Renal pelvis (tissue), 4 donors: ENCODE measurements around the gene DLEC1. TPM values are rescaled to one million over a fixed set of nuclear protein-coding genes. Genes with fewer than 3 reads are reported as not detected.
"Not testable (repeated sequence)": the region's sequence is repeated elsewhere in the genome, so short reads cannot be mapped to it uniquely, and the experiment has no call there.

Source experiments
- DNase-seq: peaks from one replicate; pipeline ENCODE4 v3.0.0-alpha.2; 2013
- polyA plus RNA-seq, 3 donors: library from polyadenylated mRNA; unstranded; fragments of 120-200 nt; gene quantifications; one replicate each; pipeline ENCODE4 v1.2.1, GENCODE V29; 2013; ENCODE audit not compliant: insufficient read length in 3 of 3

The DLEC1 gene
- polyA plus RNA-seq, 3 donors, result 0.56 to 1.6 (median 1.5) TPM

GRCh38 chr3:38077073-38077472, 38.1 kb downstream of the DLEC1 start:
- not testable (repeated sequence) for DNase-seq

GRCh38 chr3:38082296-38082695, 43.3 kb downstream of the DLEC1 start:
- DNase-seq, result not testable (repeated sequence)

DNA sequence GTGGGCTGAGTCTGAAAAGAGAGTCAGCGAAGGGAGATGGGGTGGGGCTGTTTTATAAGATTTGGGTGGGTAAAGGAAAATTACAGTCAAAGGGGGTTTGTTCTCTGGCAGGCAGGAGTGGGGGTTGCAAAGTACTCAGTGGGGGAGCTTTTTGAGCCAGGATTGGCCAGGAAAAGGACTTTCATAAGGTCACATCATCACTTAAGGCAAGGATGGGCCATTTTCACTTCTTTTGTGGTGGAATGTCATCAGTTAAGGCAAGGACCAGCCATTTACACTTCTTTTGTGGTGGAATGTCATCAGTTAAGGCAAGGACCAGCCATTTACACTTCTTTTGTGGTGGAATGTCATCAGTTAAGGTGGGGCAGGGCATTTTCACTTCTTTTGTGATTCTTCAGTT, 44.2 kb downstream of the DLEC1 start:
- DNase-seq, result not testable (repeated sequence)

- DNase-seq, result no peak
Measured at GRCh38 chr3:38083871-38084333, 44.9 kb downstream of the DLEC1 start.

- no peak for DNase-seq
Measured at GRCh38 chr3:38084334-38085310, 45.6 kb downstream of the DLEC1 start.

- DNase-seq, result no peak
Measured at GRCh38 chr3:38085311-38085942, 46.4 kb downstream of the DLEC1 start.

DNA sequence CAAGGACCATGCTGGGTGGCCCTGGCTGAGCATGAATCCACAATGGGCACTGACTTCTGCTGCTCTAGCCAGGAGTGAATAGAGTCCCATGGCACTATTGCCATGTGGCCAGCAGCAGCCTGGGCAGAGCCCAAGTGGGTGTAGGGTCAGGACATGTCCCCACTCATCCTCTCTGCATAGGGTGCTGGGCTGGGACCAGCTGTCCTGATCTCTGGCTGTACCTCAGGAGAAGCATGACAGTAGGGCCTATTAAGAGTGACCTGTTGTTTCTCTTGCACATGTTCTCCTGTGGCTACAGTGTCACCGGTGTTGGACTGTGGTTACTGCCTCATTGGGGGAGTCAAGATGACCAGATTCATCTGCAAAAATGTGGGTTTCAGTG, 46.9 kb downstream of the DLEC1 start:
- DNase-seq, result no peak

DNA sequence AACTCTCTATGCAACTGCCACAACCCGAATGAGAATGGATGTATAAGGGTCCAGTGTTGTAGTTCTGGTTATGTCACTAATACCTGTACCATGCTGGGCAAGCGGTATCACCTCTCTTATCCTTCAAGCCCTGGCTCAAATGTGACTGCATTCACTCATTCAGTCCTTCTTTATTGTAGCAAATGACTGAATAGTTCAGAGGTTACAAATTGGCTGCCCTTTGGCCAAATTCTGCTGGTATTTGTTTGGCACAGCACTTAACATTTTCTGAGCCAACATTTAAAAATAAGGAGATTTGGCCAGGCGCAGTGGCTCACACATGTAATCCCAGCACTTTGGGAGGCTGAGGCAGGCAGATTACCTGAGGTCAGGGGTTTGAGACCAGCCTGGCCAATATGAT, 47.5 kb downstream of the DLEC1 start:
- no peak for DNase-seq

- DNase-seq, result not testable (repeated sequence)
Measured at GRCh38 chr3:38087278-38087677, 48.3 kb downstream of the DLEC1 start.

GRCh38 chr3:38088126-38089078, 49.4 kb downstream of the DLEC1 start:
- DNase-seq, result no peak

- no peak for DNase-seq
Measured at GRCh38 chr3:38089163-38089562, 50.2 kb downstream of the DLEC1 start.

DNA sequence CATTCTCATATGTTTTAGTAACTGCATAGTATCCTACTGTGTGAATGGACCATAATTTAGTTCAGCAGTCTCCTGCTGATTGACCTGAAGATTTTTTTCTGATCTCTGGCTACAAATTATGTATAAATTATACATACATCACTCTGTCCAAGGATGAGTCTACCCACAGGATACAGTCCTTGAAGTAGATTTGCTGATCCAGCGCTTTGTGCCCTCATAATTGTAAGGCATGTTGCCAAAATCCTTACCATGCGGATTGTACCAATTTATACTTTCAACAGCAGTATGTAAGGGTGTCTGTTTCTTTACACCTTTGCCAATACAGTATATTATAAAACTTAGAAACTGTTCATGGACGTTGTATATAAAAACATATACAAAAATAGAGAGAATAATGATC, 51.4 kb downstream of the DLEC1 start:
- no peak for DNase-seq

GRCh38 chr3:38094999-38095398, 56.0 kb downstream of the DLEC1 start:
- no peak for DNase-seq

- no peak for DNase-seq
Measured at GRCh38 chr3:38095669-38096483, 56.9 kb downstream of the DLEC1 start.

DNA sequence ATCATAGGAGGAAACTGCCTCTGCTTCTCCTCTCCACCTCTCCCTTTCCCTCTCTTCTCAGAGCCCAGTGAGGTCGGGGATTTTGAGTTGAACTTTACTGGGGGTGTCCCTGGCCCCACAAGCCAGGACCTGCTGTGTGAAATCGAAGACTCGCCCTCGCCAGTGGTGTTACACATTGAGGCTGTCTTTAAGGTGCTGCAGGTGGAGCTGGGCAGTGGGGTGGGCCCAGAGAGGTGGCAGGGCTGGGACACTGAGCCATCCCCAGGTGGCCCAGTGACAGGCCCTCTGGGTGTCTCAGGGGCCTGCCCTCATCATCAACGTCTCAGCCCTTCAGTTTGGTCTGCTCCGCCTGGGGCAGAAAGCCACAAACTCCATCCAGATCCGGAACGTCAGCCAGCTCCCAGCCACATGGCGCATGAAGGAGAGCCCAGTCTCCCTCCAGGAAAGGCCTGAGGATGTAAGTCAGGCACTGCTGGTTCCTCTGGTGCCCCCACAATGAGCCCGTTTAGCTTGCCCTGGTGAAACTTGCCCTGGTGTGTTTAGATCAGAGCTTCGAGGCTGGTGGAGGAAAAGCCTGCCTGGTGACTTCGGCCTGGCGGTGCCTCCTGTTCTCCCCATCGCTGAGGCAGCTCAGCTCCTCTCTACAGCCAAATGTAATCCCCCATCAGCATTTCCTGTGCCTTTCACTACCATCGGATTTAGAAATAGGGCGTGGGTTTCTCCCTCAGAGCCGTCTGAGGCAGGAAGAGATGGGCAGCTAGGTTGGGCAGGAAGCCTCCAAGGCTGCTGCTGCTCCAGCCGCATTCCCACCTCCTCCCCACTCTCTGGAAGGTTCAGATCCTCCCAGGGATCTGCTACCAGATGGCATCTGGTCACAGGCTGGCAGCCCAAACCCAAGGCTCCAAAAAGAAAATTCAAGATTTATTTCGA, 58.7 kb downstream of the DLEC1 start:
- no peak for DNase-seq

GRCh38 chr3:38098376-38098723, 59.3 kb downstream of the DLEC1 start:
- DNase-seq, result no peak

GRCh38 chr3:38099518-38099917, 60.5 kb downstream of the DLEC1 start:
- DNase-seq, result no peak

DNA sequence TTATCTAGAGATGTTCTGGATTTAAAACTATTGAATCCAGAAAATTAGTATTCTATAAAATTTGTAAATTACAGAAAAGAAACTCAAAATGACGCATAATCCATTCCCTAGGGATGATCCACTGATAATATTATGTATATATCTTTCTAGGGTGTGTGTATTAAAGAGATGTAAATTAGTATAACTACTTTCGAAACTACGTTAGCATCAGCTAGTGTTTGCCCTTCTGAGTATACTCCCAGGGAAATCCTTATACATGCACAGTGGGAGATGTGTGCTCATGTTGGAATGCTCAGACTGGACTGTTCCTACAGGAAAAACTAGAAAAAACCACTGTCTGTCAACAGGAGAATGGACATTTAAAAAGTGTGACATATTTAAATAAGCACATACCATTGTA, 61.5 kb downstream of the DLEC1 start:
- DNase-seq, result no peak

DNA sequence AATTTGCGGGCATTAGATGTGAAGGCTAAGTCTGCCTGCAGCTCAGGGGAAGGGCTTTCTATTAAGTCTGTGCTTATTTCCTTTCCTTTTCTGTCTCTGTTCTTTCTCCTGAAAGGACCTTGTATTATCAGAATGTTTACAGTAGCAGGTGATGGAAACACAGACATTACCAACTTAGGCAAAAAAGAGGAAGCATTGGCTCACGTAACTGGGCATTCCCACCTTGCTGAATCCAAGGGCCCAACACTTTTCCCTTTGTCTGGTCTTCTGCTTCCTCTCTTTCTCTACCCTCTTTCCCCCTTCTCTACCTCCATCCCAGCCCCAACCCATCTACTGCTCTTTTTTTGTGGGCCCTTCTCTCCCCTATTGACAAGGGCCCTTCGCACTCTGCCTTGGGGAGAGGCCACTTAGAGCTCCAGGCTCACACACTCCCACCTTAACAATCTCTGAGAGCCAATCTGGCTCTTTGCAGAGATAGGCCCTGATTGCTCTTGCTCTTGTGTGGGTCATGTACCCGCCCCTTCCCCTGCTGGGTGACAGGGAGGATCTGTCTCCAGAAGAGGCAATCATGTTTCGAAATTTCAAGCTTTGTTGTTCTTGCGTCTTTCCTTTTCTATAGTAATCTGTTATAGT, 62.9 kb downstream of the DLEC1 start:
- DNase-seq, result no peak

DNA sequence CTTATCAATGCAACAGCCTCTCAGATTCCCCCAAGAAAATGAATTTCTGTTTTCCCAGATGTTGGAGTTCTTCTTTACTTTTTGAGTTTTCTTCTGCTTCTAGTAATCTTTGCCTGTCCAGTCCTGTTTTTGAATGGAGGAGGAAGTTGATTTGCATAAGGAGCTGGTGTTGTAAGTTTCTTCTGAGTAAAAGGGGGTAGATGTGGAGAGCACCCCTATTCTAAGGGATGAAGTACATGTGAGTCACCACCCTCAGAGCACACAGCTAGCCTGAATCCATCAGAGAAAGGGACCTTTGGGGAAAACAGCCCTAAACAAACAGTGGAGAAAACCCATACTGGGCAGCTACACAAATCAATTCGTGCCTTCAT, 63.4 kb downstream of the DLEC1 start:
- no peak for DNase-seq
